HEK293 (cell line): ENCODE results near the gene DIP2C.
"Not testable (repeated sequence)": the region's sequence is repeated elsewhere in the genome, so short reads cannot be mapped to it uniquely, and the experiment has no call there.

ENCODE experiments used
- CTCF ChIA-PET: fragments of 350-600 bp; formaldehyde crosslinking; extraction: SDS; loops from one replicate; lab custom pipeline; 2021; ENCODE audit warnings: antibody characterized with exemption; lab: Yijun Ruan, JAX
- POLR2A ChIA-PET: fragments of 300-600 bp; formaldehyde crosslinking; extraction: SDS; loops from one replicate; lab custom pipeline; 2020; ENCODE audit warnings: antibody characterized with exemption, inconsistent platforms; lab: Yijun Ruan, JAX
- H3K27ac ChIP-seq: fragments of 200-500 bp; sonication (Bioruptor generic); 2 replicates; pipeline ENCODE4 v1.5.1; 2014; ENCODE audit warnings: low read depth, low read length, control low read depth, inconsistent platforms; ENCODE audit errors: extremely low read depth
- H3K36me3 ChIP-seq, 2 experiments: fragments of 200-500 bp in 1 of 2; sonication (Bioruptor generic) in 1 of 2; 1 replicate in 1 of 2; 2 replicates in 1 of 2; pipeline ENCODE4 v1.5.1; 2014 to 2017; ENCODE audit warnings: inconsistent platforms in 2 of 2, low read length in 2 of 2; ENCODE audit not compliant: control insufficient read depth in 2 of 2, insufficient read depth in 1 of 2
- H3K4me1 ChIP-seq: fragments of 200-500 bp; sonication (Bioruptor generic); 2 replicates; pipeline ENCODE4 v1.5.1; 2014; ENCODE audit warnings: mild to moderate bottlenecking, low read length, inconsistent platforms; ENCODE audit not compliant: control insufficient read depth, insufficient read depth
- H3K4me3 ChIP-seq: 2 replicates; pipeline ENCODE4 v1.5.1; 2011; ENCODE audit warnings: low read depth, mild to moderate bottlenecking, control low read depth, low read length, moderate library complexity
- H3K9me3 ChIP-seq: fragments of 200-500 bp; sonication (Bioruptor generic); 2 replicates; pipeline ENCODE4 v1.5.1; 2014; ENCODE audit warnings: low read depth, low read length, inconsistent platforms; ENCODE audit not compliant: control insufficient read depth, insufficient read depth
- GLIS1 ChIP-seq: fragments of 450-650 bp; formaldehyde crosslinking; IDR thresholded peaks from 2 replicates; pipeline ENCODE4 v1.5.1; 2016; ENCODE audit warnings: missing biosample characterization, missing genetic modification characterization
- ZBTB48 ChIP-seq: fragments of 450-650 bp; formaldehyde crosslinking; IDR thresholded peaks from 2 replicates; pipeline ENCODE4 v1.5.1; 2016; ENCODE audit warnings: missing biosample characterization, missing genetic modification characterization
- ZNF114 ChIP-seq: fragments of 450-650 bp; formaldehyde crosslinking; IDR thresholded peaks from 2 replicates; pipeline ENCODE4 v1.5.0; 2017; ENCODE audit warnings: missing biosample characterization, missing genetic modification characterization
- ZNF121 ChIP-seq: fragments of 450-650 bp; formaldehyde crosslinking; IDR thresholded peaks from 2 replicates; pipeline ENCODE4 v1.5.1; 2016; ENCODE audit warnings: missing biosample characterization, missing genetic modification characterization
- ZNF133 ChIP-seq: fragments of 450-650 bp; formaldehyde crosslinking; IDR thresholded peaks from 2 replicates; pipeline ENCODE4 v1.5.1; 2016; ENCODE audit warnings: missing biosample characterization, missing genetic modification characterization
- ZNF221 ChIP-seq: fragments of 450-650 bp; formaldehyde crosslinking; IDR thresholded peaks from 2 replicates; pipeline ENCODE4 v1.5.1; 2017; ENCODE audit warnings: missing biosample characterization, missing genetic modification characterization, borderline replicate concordance
- ZNF292 ChIP-seq: fragments of 450-650 bp; formaldehyde crosslinking; IDR thresholded peaks from 2 replicates; pipeline ENCODE4 v1.5.1; 2016; ENCODE audit warnings: low read depth, missing biosample characterization, missing genetic modification characterization, borderline replicate concordance
- ZNF416 ChIP-seq: fragments of 450-650 bp; formaldehyde crosslinking; IDR thresholded peaks from 2 replicates; pipeline ENCODE4 v1.5.1; 2016; ENCODE audit warnings: missing biosample characterization, missing genetic modification characterization
- ZNF621 ChIP-seq: fragments of 450-650 bp; formaldehyde crosslinking; IDR thresholded peaks from 2 replicates; pipeline ENCODE4 v1.5.1; 2017; ENCODE audit warnings: missing biosample characterization, missing genetic modification characterization
- ZNF707 ChIP-seq: fragments of 450-650 bp; formaldehyde crosslinking; IDR thresholded peaks from 2 replicates; pipeline ENCODE4 v1.5.1; 2016; ENCODE audit warnings: missing biosample characterization, missing genetic modification characterization
- ZSCAN16 ChIP-seq: fragments of 450-650 bp; formaldehyde crosslinking; IDR thresholded peaks from 2 replicates; pipeline ENCODE4 v1.5.1; 2016; ENCODE audit warnings: missing biosample characterization, missing genetic modification characterization
- TF ChIP-seq, protein P1 (sequence below): fragments of 450-650 bp; formaldehyde crosslinking; IDR thresholded peaks from 2 replicates; pipeline ENCODE4 v1.5.1; 2016; ENCODE audit warnings: missing biosample characterization, missing genetic modification characterization
- TF ChIP-seq, protein P2 (sequence below): fragments of 450-650 bp; formaldehyde crosslinking; IDR thresholded peaks from 2 replicates; pipeline ENCODE4 v1.5.1; 2016; ENCODE audit warnings: missing biosample characterization, missing genetic modification characterization

DIP2C gene

DNA sequence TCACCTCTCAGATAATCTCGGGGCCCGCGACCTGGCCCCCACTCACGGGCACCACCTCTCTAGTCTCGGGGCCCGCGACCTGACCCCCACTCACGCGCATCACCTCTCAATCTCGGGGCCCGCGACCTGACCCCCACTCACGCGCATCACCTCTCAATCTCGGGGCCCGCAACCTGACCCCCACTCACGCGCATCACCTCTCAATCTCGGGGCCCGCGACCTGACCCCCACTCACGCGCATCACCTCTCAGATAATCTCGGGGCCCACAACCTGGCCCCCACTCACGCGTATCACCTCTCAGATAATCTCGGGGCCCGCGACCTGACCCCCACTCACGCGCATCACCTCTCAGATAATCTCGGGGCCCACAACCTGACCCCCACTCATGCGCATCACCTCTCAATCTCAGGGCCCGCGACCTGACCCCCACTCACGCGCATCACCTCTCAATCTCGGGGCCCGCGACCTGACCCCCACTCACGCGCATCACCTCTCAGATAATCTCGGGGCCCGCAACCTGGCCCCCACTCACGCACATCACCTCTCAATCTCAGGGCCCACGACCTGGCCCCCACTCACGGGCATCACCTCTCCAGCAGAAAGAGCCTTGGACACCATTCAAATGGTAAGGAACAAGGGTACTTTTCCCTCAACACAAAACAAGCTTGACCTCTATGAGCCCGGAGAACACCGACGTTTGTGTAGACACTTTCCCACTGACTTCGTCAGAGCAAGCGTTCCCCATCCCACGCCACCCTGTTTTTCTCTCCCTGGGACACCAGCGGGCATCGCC lies 104.8 kb downstream of the DIP2C start:
- H3K4me3 ChIP-seq: not testable (repeated sequence)

DNA sequence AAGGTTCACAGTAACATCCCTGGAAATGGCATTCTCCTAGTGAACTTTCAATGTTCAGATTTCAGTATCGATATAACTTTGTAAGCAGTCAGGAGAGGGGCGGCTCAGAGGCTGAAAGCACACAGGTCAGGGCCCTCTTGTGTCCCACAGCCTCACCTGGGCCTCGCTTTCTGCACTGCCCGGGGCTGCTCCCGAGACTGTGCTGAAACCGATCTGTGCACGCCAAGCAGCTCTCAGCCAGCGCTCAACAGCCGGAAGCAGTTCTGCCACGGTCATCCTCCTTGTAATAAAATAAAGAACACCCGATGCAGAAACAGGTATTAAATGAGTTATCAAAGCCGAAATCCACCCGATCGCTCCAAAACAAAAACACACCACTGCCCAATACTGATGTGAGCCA lies 106.0 kb downstream of the DIP2C start:
- TF ChIP-seq, protein P1, sequence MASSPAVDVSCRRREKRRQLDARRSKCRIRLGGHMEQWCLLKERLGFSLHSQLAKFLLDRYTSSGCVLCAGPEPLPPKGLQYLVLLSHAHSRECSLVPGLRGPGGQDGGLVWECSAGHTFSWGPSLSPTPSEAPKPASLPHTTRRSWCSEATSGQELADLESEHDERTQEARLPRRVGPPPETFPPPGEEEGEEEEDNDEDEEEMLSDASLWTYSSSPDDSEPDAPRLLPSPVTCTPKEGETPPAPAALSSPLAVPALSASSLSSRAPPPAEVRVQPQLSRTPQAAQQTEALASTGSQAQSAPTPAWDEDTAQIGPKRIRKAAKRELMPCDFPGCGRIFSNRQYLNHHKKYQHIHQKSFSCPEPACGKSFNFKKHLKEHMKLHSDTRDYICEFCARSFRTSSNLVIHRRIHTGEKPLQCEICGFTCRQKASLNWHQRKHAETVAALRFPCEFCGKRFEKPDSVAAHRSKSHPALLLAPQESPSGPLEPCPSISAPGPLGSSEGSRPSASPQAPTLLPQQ (tag by site-specific recombination): no peak
- TF ChIP-seq ZNF707 (tag by site-specific recombination) (no peak), GLIS1 (no peak), ZNF416 (tag by site-specific recombination) (no peak), ZNF114 (tag by site-specific recombination) (no peak), ZNF133 (tag by site-specific recombination) (no peak), ZNF292 (tag by site-specific recombination) (no peak), ZBTB48 (tag by site-specific recombination) (no peak), ZSCAN16 (tag by site-specific recombination) (no peak), ZNF121 (tag by site-specific recombination) (no peak)
- TF ChIP-seq, protein P2, sequence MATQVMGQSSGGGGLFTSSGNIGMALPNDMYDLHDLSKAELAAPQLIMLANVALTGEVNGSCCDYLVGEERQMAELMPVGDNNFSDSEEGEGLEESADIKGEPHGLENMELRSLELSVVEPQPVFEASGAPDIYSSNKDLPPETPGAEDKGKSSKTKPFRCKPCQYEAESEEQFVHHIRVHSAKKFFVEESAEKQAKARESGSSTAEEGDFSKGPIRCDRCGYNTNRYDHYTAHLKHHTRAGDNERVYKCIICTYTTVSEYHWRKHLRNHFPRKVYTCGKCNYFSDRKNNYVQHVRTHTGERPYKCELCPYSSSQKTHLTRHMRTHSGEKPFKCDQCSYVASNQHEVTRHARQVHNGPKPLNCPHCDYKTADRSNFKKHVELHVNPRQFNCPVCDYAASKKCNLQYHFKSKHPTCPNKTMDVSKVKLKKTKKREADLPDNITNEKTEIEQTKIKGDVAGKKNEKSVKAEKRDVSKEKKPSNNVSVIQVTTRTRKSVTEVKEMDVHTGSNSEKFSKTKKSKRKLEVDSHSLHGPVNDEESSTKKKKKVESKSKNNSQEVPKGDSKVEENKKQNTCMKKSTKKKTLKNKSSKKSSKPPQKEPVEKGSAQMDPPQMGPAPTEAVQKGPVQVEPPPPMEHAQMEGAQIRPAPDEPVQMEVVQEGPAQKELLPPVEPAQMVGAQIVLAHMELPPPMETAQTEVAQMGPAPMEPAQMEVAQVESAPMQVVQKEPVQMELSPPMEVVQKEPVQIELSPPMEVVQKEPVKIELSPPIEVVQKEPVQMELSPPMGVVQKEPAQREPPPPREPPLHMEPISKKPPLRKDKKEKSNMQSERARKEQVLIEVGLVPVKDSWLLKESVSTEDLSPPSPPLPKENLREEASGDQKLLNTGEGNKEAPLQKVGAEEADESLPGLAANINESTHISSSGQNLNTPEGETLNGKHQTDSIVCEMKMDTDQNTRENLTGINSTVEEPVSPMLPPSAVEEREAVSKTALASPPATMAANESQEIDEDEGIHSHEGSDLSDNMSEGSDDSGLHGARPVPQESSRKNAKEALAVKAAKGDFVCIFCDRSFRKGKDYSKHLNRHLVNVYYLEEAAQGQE: no peak
- Histone ChIP-seq H3K4me3 (no peak overlapping the region), H3K9me3 (no peaks in the 10 kb centered on the region), H3K27ac (no peak overlapping the region), H3K4me1 (no peaks in the 10 kb centered on the region), H3K36me3 (no peaks in the 10 kb centered on the region)
- CTCF ChIA-PET: no interaction called here
- POLR2A ChIA-PET: no interaction called here

More for the DNA sequence above, 104.8 kb downstream of the DIP2C start:
- H3K9me3 ChIP-seq, H3K27ac ChIP-seq, H3K36me3 ChIP-seq, H3K4me1 ChIP-seq, POLR2A ChIA-PET: not testable (repeated sequence)
- CTCF ChIA-PET: interaction anchor here (0.6 to 0.7 kb wide), 2 partner anchors 300 to 438 kb away, joined by 3 read pairs; no protein-coding TSS in a partner anchor

- H3K9me3 ChIP-seq: no peaks in the 10 kb centered on the region
- CTCF ChIA-PET: no interaction called here
- no peak overlapping the region for H3K27ac ChIP-seq
- no peak for TF ChIP-seq ZNF621
- no peak for TF ChIP-seq ZNF221 (tag by site-specific recombination)
- H3K36me3 ChIP-seq: no peaks in the 10 kb centered on the region
- no peak overlapping the region for H3K4me3 ChIP-seq
- POLR2A ChIA-PET: no interaction called here
- H3K4me1 ChIP-seq: no peaks in the 10 kb centered on the region
These were observed 107.6 kb downstream of the DIP2C start for GRCh38 chr10:581776-582330.
